Activated gamma-delta T cell treated with Interleukin-2 at 50 U/mL for 16 hours (primary cell): ENCODE measurements around the gene DNPH1.

Experiments
- DNase-seq: peaks from one replicate; pipeline ENCODE4 v3.0.0-alpha.2; 2020

The DNPH1 gene

DNA sequence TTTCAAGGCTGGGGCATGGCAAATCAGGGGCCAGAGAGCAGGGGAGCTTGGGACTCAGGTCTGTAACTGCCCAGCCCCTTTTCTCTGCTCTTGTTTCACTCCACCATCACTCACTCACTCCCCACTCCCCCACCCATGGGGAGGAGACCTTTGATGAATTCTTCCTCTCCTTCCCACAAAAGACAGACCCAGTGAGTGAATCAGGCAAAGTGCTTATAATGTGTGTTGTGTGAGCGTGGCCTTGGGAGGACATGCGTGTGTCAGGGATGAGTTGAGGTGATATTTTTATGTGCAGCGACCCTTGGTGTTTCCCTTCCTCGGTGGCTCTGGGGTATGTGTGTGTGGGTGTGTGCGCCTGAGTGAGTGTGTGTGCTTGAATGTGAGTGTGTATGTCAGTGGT lies 48.3 kb downstream of the DNPH1 start:
- DNase-seq, result no peak

DNA sequence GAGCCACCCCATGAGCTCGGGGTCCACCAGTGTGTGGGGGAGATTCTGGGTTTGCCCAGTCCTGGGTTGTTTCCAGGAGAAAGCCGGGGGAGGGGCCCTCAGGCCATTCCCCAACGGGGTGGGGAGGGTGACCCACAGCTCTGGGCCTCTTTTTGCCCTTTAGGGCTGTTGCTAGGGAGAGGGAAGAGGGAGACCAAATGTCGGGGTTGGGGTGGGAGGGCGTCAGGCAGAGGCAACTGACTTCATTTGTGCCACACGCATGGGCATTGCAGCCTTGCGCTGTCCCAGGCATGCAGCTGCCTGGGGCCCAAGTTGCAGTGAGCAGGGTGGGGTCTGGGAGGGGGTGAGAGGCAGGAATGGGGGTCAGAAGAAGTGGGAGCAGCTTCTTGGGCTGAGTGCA lies 49.2 kb downstream of the DNPH1 start:
- no peak for DNase-seq

DNA sequence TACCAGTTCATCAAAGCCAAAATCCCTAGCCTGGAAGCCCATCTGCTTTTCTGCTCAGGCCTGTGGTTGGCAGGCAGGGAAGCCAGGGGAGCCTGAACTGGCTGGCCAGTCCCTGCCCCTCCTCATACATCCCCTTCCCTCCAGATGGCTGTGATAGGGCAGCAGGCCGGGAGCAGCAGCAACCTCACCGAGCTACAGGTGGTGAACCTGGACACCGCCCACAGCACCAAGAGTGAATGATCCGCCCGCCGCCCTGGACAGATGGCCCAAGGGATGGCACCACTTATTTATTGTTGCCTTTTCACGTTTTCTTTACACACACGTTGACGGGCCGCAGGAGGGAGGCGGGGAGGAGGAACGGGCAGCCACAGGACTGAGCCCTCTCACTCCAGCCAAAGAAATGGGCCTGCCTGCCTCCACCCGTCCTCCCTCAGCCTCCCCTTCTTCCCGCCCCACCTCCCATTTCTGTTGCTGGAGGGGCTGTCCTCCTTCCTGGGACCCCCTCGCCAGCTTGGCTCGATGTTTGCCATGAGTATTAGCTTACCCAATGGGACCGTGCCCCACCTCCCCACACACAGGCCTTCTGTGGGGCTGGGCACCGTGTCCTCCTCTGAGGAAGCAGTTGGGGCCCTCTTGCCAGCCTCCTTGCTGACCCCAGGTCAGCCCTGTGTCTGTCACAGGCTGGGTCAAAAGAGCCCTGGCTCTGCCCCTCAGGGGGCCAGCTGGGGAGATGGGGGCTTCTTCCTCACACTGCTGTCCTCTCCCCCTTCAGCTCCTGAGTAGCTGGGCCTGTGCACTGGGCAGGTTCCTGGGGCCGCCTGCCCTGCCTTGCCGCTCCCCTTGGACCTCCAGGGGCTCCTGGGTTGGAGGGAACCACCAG lies 50.1 kb downstream of the DNPH1 start:
- no peak for DNase-seq

DNA sequence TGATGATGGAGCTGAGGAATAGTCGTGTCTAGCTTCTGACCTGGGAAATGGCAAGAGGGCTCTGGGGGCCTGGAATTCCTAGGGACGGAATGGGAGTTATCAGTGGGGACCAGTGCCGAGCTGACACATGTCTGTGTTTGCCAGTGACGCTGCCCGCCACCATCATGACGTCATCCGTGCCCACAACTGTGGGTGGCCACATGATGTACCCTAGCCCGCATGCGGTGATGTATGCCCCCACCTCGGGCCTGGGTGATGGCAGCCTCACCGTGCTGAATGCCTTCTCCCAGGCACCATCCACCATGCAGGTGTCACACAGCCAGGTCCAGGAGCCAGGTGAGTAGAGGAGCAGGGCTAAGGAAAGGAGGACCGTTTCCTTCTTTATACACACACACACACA lies 51.1 kb downstream of the DNPH1 start:
- DNase-seq, result no peak

DNA sequence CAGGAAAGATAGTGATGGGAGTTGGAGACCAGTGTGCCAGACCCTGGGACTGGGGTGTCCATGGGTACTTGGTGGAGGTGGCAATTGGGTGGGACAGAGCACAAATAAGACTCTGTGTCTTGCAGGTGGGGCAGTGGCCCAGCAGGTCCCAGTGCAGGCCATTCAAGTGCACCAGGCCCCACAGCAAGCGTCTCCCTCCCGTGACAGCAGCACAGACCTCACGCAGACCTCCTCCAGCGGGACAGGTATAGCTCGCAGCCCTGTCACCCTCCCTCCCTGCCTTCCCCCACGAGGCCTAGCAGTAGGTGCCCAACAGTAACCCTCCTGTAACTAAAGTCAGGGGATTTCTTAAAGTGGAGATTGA lies 52.9 kb downstream of the DNPH1 start:
- no peak for DNase-seq

DNA sequence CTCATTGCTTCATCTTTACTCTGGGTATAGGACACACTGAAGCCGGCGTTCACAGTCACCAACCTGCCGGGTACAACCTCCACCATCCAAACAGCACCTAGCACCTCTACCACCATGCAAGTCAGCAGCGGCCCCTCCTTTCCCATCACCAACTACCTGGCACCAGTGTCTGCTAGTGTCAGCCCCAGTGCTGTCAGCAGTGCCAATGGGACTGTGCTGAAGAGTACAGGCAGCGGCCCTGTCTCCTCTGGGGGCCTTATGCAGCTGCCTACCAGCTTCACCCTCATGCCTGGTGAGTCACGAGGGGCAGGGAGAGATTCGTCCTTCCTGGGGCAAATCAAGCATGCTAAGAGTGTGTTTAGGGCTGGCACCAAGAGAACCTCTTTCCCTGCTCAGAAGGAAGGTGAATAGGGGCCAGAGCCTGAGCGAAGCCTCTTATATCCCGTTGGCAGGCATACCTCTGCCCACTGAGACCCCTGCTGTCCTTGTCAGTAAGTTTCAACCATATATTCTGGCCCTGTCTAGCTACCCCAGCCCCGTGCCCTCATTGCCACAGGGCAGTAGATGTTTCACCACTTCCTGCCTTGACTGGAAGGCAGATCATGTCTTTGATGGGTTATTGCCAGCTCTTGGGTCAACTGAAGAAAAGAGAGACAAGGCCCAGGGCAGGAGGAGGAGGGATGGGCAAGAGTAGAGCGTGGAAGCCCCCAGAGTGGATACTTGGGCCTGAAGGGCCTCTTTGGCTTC lies 53.4 kb downstream of the DNPH1 start:
- no peak for DNase-seq
